ENCODE measurements around the gene DHX32. TPM values are rescaled to one million over a fixed set of nuclear protein-coding genes. Genes with fewer than 3 reads are reported as not detected.

DHX32 gene
- total RNA-seq, 4 donors from 2014 or later, result 21.7 to 52.7 (median 37.6) TPM

DNA sequence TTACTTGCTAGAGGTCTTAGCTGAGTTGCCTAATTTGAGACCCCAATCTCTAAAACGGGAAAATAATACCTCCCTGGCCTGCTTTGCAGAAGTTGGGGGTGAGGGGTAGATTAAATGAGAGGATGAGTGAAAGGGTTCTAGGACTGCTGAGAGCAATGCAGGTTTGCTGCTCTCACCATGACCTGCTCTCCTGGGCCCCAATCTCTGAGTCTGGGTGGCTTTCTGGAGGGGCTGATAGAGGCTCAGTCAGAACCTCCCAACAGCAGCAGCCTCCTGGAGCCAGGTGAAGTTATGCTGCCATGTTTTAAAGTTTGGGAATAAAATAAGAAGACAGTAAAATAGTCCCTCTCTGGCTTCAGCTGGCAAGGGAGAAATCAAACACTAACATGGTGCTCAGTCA is 65.3 kb downstream of the DHX32 start:
- Histone ChIP-seq H3K4me3 (no peak overlapping the region), H3K36me3 (peaks cover 0 to 13% (median 6%) of the 10 kb centered on the region in 4 donors), H3K27me3 (no peaks in the 10 kb centered on the region), H3K27ac (no peak overlapping the region), H3K9me3 (no peaks in the 10 kb centered on the region), H3K4me1 (peaks cover 0 to under 1% (median 0%) of the 10 kb centered on the region in 4 donors)
- TF ChIP-seq POLR2A (IDR thresholded peaks at IDR 0.05), result no peak
- TF ChIP-seq POLR2AphosphoS5 (IDR thresholded peaks at IDR 0.05), result no peak
- TF ChIP-seq, protein P1, sequence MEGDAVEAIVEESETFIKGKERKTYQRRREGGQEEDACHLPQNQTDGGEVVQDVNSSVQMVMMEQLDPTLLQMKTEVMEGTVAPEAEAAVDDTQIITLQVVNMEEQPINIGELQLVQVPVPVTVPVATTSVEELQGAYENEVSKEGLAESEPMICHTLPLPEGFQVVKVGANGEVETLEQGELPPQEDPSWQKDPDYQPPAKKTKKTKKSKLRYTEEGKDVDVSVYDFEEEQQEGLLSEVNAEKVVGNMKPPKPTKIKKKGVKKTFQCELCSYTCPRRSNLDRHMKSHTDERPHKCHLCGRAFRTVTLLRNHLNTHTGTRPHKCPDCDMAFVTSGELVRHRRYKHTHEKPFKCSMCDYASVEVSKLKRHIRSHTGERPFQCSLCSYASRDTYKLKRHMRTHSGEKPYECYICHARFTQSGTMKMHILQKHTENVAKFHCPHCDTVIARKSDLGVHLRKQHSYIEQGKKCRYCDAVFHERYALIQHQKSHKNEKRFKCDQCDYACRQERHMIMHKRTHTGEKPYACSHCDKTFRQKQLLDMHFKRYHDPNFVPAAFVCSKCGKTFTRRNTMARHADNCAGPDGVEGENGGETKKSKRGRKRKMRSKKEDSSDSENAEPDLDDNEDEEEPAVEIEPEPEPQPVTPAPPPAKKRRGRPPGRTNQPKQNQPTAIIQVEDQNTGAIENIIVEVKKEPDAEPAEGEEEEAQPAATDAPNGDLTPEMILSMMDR (IDR thresholded peaks at IDR 0.05), result no peak
- no peak for TF ChIP-seq EP300 (IDR thresholded peaks at IDR 0.05; ENCODE audit: low read depth)
- in situ Hi-C loops (cut with MboI; ENCODE audit: low pct_ligation_motif_present in 1 of 4, low pct_unique_long_range_greater_than_20kb in 1 of 4, low sequenced_read_pairs in 3 of 4) (no loop called here), intact Hi-C loops (cut with DNase I; ENCODE audit: low total_unique reads) (no loop called here)
- DNase-seq, result no peak
- WGBS, 2 donors (ENCODE audit: low coverage in 1 of 2), result 67 to 94% methylated on average over 1 of the region's 1 CpG

- DNase-seq, result no peak
These were observed 68.9 kb downstream of the DHX32 start for GRCh38 chr10:125812128-125812750.

DNA sequence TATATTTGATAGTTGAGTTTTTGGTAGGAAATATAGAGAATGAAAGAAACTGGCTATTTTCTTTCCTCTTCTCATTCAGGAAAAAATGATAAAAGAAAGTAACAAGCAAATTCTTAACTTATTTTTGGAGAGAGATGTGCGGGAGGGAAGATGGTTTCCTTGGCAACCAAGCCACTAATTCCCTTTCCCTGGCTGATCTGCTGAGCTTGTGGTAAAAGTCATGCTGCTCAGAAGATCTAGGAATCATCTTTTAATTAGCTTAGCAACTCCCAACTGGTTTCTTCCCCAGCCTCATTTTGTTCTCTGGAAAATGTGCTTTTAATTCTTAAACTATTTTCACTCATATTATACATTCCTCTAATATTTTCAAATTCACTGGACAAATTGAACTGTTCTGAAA is 69.8 kb downstream of the DHX32 start:
- Histone ChIP-seq H3K27me3 (no peaks in the 10 kb centered on the region), H3K27ac (no peak overlapping the region), H3K4me1 (no peaks in the 10 kb centered on the region), H3K36me3 (peaks cover 0 to 25% (median 7%) of the 10 kb centered on the region in 4 donors), H3K9me3 (no peaks in the 10 kb centered on the region), H3K4me3 (no peak overlapping the region)
- intact Hi-C loops (cut with DNase I; ENCODE audit: low total_unique reads) (no loop called here), in situ Hi-C loops (cut with MboI; ENCODE audit: low pct_ligation_motif_present in 1 of 4, low pct_unique_long_range_greater_than_20kb in 1 of 4, low sequenced_read_pairs in 3 of 4) (no loop called here)
- TF ChIP-seq POLR2AphosphoS5 (IDR thresholded peaks at IDR 0.05), result no peak
- TF ChIP-seq, protein P1 (IDR thresholded peaks at IDR 0.05), result no peak
- TF ChIP-seq EP300 (IDR thresholded peaks at IDR 0.05; ENCODE audit: low read depth), result no peak
- no peak for TF ChIP-seq POLR2A (IDR thresholded peaks at IDR 0.05)
- DNase-seq, result no peak
- WGBS, 2 donors (ENCODE audit: low coverage in 1 of 2), result 71 to 83% methylated on average over 1 of the region's 1 CpG

More at GRCh38 chr10:125812128-125812750, 68.9 kb downstream of the DHX32 start:
- intact Hi-C loops (cut with DNase I; ENCODE audit: low total_unique reads), result no loop called here
- Histone ChIP-seq H3K4me1 (no peaks in the 10 kb centered on the region), H3K4me3 (no peak overlapping the region), H3K36me3 (peaks cover 0 to 22% (median 7%) of the 10 kb centered on the region in 4 donors), H3K27ac (no peak overlapping the region), H3K9me3 (no peaks in the 10 kb centered on the region), H3K27me3 (no peaks in the 10 kb centered on the region)
- no peak for TF ChIP-seq POLR2AphosphoS5 (IDR thresholded peaks at IDR 0.05)
- WGBS, 2 donors (ENCODE audit: low coverage in 1 of 2), result 80 to 83% methylated on average over 1 of the region's 1 CpG
- in situ Hi-C loops (cut with MboI; ENCODE audit: low pct_ligation_motif_present in 1 of 4, low pct_unique_long_range_greater_than_20kb in 1 of 4, low sequenced_read_pairs in 3 of 4), result no loop called here

DNA sequence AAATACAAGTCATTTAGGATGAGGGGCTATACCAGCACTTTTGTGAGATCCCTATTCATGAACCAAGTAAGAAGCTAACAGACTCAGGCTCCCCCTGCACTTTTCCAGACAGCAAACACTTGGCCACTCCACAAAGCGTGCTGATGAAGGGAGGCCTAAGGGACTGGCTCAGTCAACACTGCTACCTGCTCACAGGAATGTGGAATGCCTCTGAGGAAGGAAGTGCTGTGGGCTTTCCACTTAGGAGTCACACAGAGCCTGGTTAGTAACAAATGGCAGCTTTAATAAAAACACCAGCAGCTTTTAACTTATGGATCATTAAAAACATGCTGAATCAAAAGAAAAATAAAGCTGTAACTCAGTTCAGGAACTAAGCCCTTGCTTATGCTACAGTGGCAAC is 73.0 kb downstream of the DHX32 start:
- WGBS, 2 donors (ENCODE audit: low coverage in 1 of 2), result 96% methylated on average over 1 of the region's 1 CpG; no CpG with 5 or more reads in 1 of the 2 donors
- intact Hi-C loops (cut with DNase I; ENCODE audit: low total_unique reads) (no loop called here), in situ Hi-C loops (cut with MboI; ENCODE audit: low pct_ligation_motif_present in 1 of 4, low pct_unique_long_range_greater_than_20kb in 1 of 4, low sequenced_read_pairs in 3 of 4) (no loop called here)
- Histone ChIP-seq H3K27me3 (no peaks in the 10 kb centered on the region), H3K4me1 (no peaks in the 10 kb centered on the region), H3K27ac (no peak overlapping the region), H3K36me3 (peaks cover 0 to 22% (median 11%) of the 10 kb centered on the region in 4 donors), H3K4me3 (no peak overlapping the region), H3K9me3 (no peaks in the 10 kb centered on the region)
- DNase-seq, result no peak
- no peak for TF ChIP-seq POLR2A (IDR thresholded peaks at IDR 0.05)
- no peak for TF ChIP-seq EP300 (IDR thresholded peaks at IDR 0.05; ENCODE audit: low read depth)
- TF ChIP-seq, protein P1 (IDR thresholded peaks at IDR 0.05), result no peak
- TF ChIP-seq POLR2AphosphoS5 (IDR thresholded peaks at IDR 0.05), result no peak

All from transverse colon (tissue), 4 donors.